OCI-LY1 (cell line): Measurements from ENCODE around the gene EBP.
A peak's percentile ranks its signal among the peaks of the same experiment; 100 is the strongest.

Experiments
- H2AFZ ChIP-seq: fragments of 200-600 bp; sonication (generic), shearing (Covaris generic); 2 replicates; pipeline ENCODE4 v1.6.0; 2014; ENCODE audit warnings: antibody characterized with exemption, mild to moderate bottlenecking, low read length
- H3F3A ChIP-seq: fragments of 200-600 bp; sonication (generic), shearing (Covaris generic); 2 replicates; pipeline ENCODE4 v1.6.0; 2014; ENCODE audit warnings: mild to moderate bottlenecking, antibody characterized with exemption, low read length, moderate library complexity; ENCODE audit not compliant: insufficient read depth
- H3K27ac ChIP-seq: fragments of 200-600 bp; sonication (generic); 2 replicates; pipeline ENCODE4 v1.5.1; 2014; ENCODE audit warnings: low read length, mixed run types, mild to moderate bottlenecking, low read depth; ENCODE audit not compliant: poor library complexity, severe bottlenecking
- H3K27me3 ChIP-seq: fragments of 200-600 bp; sonication (generic); 2 replicates; pipeline ENCODE4 v1.6.0; 2014; ENCODE audit warnings: antibody characterized with exemption, mild to moderate bottlenecking, low read length, moderate library complexity; ENCODE audit not compliant: insufficient read depth
- H3K36me3 ChIP-seq: fragments of 200-600 bp; sonication (generic); 2 replicates; pipeline ENCODE4 v1.6.1; 2014; ENCODE audit warnings: mild to moderate bottlenecking, antibody characterized with exemption, low read length, moderate library complexity, mixed read lengths; ENCODE audit not compliant: insufficient read depth
- H3K4me1 ChIP-seq: fragments of 200-600 bp; sonication (generic); 2 replicates; pipeline ENCODE4 v1.5.1; 2014; ENCODE audit warnings: mild to moderate bottlenecking, low read length, moderate library complexity; ENCODE audit not compliant: insufficient read depth, severe bottlenecking
- H3K4me2 ChIP-seq: fragments of 200-600 bp; sonication (generic), shearing (Covaris generic); 2 replicates; pipeline ENCODE4 v1.6.1; 2014; ENCODE audit warnings: low read length
- H3K4me3 ChIP-seq: fragments of 200-600 bp; sonication (generic); 2 replicates; pipeline ENCODE4 v1.5.1; 2014; ENCODE audit warnings: low read length, low read depth, mild to moderate bottlenecking, mixed read lengths; ENCODE audit not compliant: poor library complexity, severe bottlenecking
- H3K79me2 ChIP-seq: fragments of 200-600 bp; shearing (Covaris generic); 2 replicates; pipeline ENCODE4 v1.6.1; 2016; ENCODE audit warnings: mixed run types, low read length, mixed read lengths; ENCODE audit not compliant: insufficient read depth
- H3K9ac ChIP-seq: fragments of 200-600 bp; sonication (generic), shearing (Covaris generic); 2 replicates; pipeline ENCODE4 v1.6.1; 2014; ENCODE audit warnings: mild to moderate bottlenecking, low read length, mixed read lengths
- H3K9me2 ChIP-seq: fragments of 200-600 bp; sonication (generic), shearing (Covaris generic); 2 replicates; pipeline ENCODE4 v1.6.1; 2014; ENCODE audit warnings: low read depth, mild to moderate bottlenecking, low read length, mixed read lengths
- H3K9me3 ChIP-seq: fragments of 200-600 bp; shearing (Covaris generic); 2 replicates; pipeline ENCODE4 v1.6.1; 2014; ENCODE audit warnings: low read length, mixed read lengths
- H4K20me1 ChIP-seq: fragments of 200-600 bp; sonication (generic), shearing (Covaris generic); 2 replicates; pipeline ENCODE4 v1.6.0; 2016; ENCODE audit warnings: mild to moderate bottlenecking, low read length; ENCODE audit not compliant: insufficient read depth
- CTCF ChIP-seq: fragments of 200-600 bp; sonication (generic), shearing (Covaris generic); IDR thresholded peaks from 2 replicates; pipeline ENCODE4 v1.5.1; 2017; ENCODE audit warnings: mild to moderate bottlenecking, antibody characterized with exemption, low read length, moderate library complexity, mixed read lengths
- EZH2 ChIP-seq: fragments of 200-600 bp; sonication (generic), shearing (Covaris generic); IDR thresholded peaks from 2 replicates; pipeline ENCODE4 v1.8.0; 2017; ENCODE audit warnings: borderline replicate concordance, mixed run types, mild to moderate bottlenecking, antibody characterized with exemption, low read length, moderate library complexity, mixed read lengths

Gene EBP

GRCh38 chrX:48505481-48505880, 16.1 kb upstream of the EBP start:
- Histone ChIP-seq H3K79me2 (no peaks in the 10 kb centered on the region), H3K9me2 (no peaks in the 10 kb centered on the region), H2AFZ (no peak overlapping the region), H3K4me2 (no peak overlapping the region), H3F3A (no peaks in the 10 kb centered on the region), H3K36me3 (no peaks in the 10 kb centered on the region), H3K9ac (no peak overlapping the region), H3K9me3 (no peaks in the 10 kb centered on the region), H3K4me3 (no peak overlapping the region), H3K27me3 (no peaks in the 10 kb centered on the region), H3K4me1 (peaks cover 3% of the 10 kb centered on the region), H3K27ac (no peak overlapping the region), H4K20me1 (no peaks in the 10 kb centered on the region)
- TF ChIP-seq CTCF (no peak), EZH2 (no peak)

- H3K27ac ChIP-seq, result no peak overlapping the region
- no peaks in the 10 kb centered on the region for H3K36me3 ChIP-seq
- no peak overlapping the region for H2AFZ ChIP-seq
- no peaks in the 10 kb centered on the region for H3K9me2 ChIP-seq
- TF ChIP-seq EZH2 (no peak), CTCF (no peak)
- H4K20me1 ChIP-seq, result no peaks in the 10 kb centered on the region
- H3K4me2 ChIP-seq, result no peak overlapping the region
- H3K79me2 ChIP-seq, result no peaks in the 10 kb centered on the region
- no peak overlapping the region for H3K9ac ChIP-seq
- no peaks in the 10 kb centered on the region for H3K27me3 ChIP-seq
- no peaks in the 10 kb centered on the region for H3K9me3 ChIP-seq
- H3K4me1 ChIP-seq, result peaks cover 3% of the 10 kb centered on the region
- no peak overlapping the region for H3K4me3 ChIP-seq
- no peaks in the 10 kb centered on the region for H3F3A ChIP-seq
Measured at GRCh38 chrX:48507246-48507645, 14.4 kb upstream of the EBP start.

DNA sequence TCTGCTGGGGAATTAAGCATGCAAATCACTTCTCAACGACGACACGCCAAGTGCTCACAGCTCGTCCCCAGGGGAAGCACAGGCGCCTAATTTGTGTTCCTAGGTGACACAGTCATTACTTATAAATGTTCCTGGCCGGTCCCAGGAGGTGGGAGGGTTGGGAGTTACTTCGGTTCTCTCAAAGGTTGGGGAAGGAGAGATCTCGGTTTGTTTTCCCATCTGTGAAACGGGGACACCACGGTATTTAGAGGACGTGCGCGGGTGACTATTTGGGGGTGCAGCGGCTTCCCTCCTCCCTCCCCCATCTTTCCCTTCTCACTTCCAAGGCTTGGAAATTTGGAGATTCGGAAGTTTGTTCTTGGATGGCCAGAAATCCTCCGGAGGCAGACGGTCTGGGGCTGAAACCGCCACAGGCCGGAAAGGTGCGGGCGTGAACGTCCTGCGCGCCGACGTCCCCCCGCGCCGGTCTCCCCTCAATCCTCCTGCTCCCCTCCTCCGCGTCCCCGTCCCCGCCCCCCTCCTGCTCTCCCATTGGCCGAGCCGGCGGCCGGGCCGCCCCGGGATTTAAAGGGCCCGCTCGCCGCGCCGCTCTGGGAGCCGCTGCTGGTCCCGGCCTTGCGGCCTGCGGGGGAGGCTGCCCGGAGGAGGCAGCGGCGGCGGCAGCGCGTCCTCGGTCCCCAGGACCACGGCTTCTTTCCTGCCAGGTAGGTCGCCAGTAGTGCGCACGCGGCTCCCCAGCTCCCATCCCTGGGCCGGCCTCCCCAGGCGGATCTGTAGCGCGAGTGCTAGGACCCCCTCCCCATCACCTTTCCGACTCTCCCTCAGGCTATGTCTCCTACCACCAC, 13.0 kb upstream of the EBP start, which contains the start of gene PORCN:
TSS of gene PORCN (plus strand) at position 593 of the 845 bp plus-strand sequence. CDS start 829 bp downstream, outside the sequence.
- Histone ChIP-seq H3F3A (no peaks in the 10 kb centered on the region), H2AFZ (no peak within 1 kb of the TSS), H4K20me1 (no peaks in the 10 kb centered on the region), H3K4me3 (peak within 1 kb of the TSS; percentile 71), H3K27me3 (no peaks in the 10 kb centered on the region), H3K9me3 (no peaks in the 10 kb centered on the region), H3K4me2 (peak within 1 kb of the TSS; percentile 79), H3K27ac (no peak within 1 kb of the TSS), H3K4me1 (peaks cover 3% of the 10 kb centered on the region), H3K79me2 (no peaks in the 10 kb centered on the region), H3K9me2 (no peaks in the 10 kb centered on the region), H3K9ac (peak within 1 kb of the TSS; percentile 59; the same call in 1 of the 2 replicates), H3K36me3 (no peaks in the 10 kb centered on the region)
- TF ChIP-seq CTCF (no peak), EZH2 (no peak)
